ENCODE results near the gene TLX2.

The TLX2 gene

DNA sequence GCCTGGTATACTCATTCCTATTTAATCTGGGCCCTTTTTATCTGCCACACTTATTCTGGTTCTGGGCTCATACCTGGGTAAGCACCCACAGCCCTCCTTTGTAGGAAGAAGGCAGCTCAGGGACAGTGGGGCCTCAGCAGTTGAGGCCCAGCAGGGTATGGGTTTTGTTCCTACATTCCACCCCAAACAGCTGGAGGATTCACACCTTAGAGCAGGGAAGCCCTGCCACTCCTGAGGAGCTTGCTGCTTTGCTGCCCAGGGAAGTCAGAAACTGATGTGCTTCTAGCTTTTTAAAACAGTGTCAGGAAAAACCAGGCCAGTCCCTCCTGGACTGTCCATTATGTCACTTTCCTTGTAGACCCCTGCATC is 13.7 kb upstream of the TLX2 start:
- Histone ChIP-seq H3K9me3 (ENCODE audit: low read length) (peaks cover 2% of the 10 kb centered on the region), H3K4me3 (ENCODE audit: low read length) (no peak overlapping the region), H2AFZ (ENCODE audit: low read depth, low read length) (no peak overlapping the region), H3K36me3 (ENCODE audit: insufficient read depth, low read length) (peaks cover 9% of the 10 kb centered on the region), H3K4me1 (ENCODE audit: insufficient read depth, low read length) (peaks cover 24% of the 10 kb centered on the region), H3K27me3 (ENCODE audit: insufficient read depth, low read length) (peaks cover 84% of the 10 kb centered on the region)

GRCh38 chr2:74501335-74502071 is 12.7 kb upstream of the TLX2 start:
- H3K4me1 ChIP-seq (ENCODE audit: insufficient read depth, low read length): peaks cover 30% of the 10 kb centered on the region
- peaks cover 13% of the 10 kb centered on the region for H3K36me3 ChIP-seq (ENCODE audit: insufficient read depth, low read length)
- no peak overlapping the region for H3K4me3 ChIP-seq (ENCODE audit: low read length)
- H2AFZ ChIP-seq (ENCODE audit: low read depth, low read length): no peak overlapping the region
- peaks cover 2% of the 10 kb centered on the region for H3K9me3 ChIP-seq (ENCODE audit: low read length)
- peaks cover 79% of the 10 kb centered on the region for H3K27me3 ChIP-seq (ENCODE audit: insufficient read depth, low read length)

DNA sequence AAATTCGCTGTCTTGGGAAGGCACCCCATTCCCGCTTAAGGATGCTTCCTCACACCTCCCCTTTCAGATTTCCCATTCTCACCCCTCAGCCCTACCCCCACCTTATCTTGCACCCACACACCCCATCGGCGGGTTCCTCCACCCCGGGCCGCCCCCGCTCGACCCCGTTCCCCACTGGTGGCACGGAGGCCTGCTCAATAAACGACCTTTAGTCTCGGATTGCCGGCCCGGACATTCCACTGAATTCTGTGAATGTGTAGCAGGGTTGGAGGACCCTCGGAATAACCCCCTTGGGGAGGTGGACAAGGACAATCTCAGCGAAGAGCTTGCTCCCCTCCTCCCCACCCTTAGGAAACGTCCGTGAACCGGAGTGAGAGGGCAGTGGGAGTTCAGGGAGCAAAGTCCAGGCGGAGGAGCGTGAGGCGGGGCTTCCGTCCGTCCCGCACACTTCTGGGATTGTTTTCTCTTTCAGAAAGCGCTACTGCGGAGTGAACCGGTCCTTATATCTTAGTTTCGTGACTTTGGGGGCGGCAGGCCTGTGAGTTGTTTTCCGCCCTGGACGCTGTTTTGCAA is 12.0 kb upstream of the TLX2 start:
- peaks cover 34% of the 10 kb centered on the region for H3K4me1 ChIP-seq (ENCODE audit: insufficient read depth, low read length)
- H3K4me3 ChIP-seq (ENCODE audit: low read length): no peak overlapping the region
- peaks cover 72% of the 10 kb centered on the region for H3K27me3 ChIP-seq (ENCODE audit: insufficient read depth, low read length)
- H3K9me3 ChIP-seq (ENCODE audit: low read length): peaks cover 2% of the 10 kb centered on the region
- peaks cover 13% of the 10 kb centered on the region for H3K36me3 ChIP-seq (ENCODE audit: insufficient read depth, low read length)
- no peak overlapping the region for H2AFZ ChIP-seq (ENCODE audit: low read depth, low read length)

GRCh38 chr2:74502720-74503505 is 11.3 kb upstream of the TLX2 start:
- Histone ChIP-seq H3K36me3 (ENCODE audit: insufficient read depth, low read length) (peaks cover 13% of the 10 kb centered on the region), H2AFZ (ENCODE audit: low read depth, low read length) (no peak overlapping the region), H3K4me1 (ENCODE audit: insufficient read depth, low read length) (peaks cover 30% of the 10 kb centered on the region), H3K27me3 (ENCODE audit: insufficient read depth, low read length) (peaks cover 65% of the 10 kb centered on the region), H3K4me3 (ENCODE audit: low read length) (no peak overlapping the region), H3K9me3 (ENCODE audit: low read length) (peaks cover 2% of the 10 kb centered on the region)

GRCh38 chr2:74503506-74504475 is 10.5 kb upstream of the TLX2 start:
- Histone ChIP-seq H2AFZ (ENCODE audit: low read depth, low read length) (no peak overlapping the region), H3K9me3 (ENCODE audit: low read length) (peaks cover 2% of the 10 kb centered on the region), H3K4me1 (ENCODE audit: insufficient read depth, low read length) (peaks cover 21% of the 10 kb centered on the region), H3K36me3 (ENCODE audit: insufficient read depth, low read length) (peaks cover 13% of the 10 kb centered on the region), H3K27me3 (ENCODE audit: insufficient read depth, low read length) (peaks cover 57% of the 10 kb centered on the region), H3K4me3 (ENCODE audit: low read length) (no peak overlapping the region)

- peaks cover 13% of the 10 kb centered on the region for H3K36me3 ChIP-seq (ENCODE audit: insufficient read depth, low read length)
- H3K4me1 ChIP-seq (ENCODE audit: insufficient read depth, low read length): peaks cover 13% of the 10 kb centered on the region
- peaks cover 2% of the 10 kb centered on the region for H3K9me3 ChIP-seq (ENCODE audit: low read length)
- no peak overlapping the region for H2AFZ ChIP-seq (ENCODE audit: low read depth, low read length)
- H3K4me3 ChIP-seq (ENCODE audit: low read length): no peak overlapping the region
- peaks cover 50% of the 10 kb centered on the region for H3K27me3 ChIP-seq (ENCODE audit: insufficient read depth, low read length)
Measured at GRCh38 chr2:74504591-74504990, 9.7 kb upstream of the TLX2 start.

GRCh38 chr2:74505448-74506246 is 8.6 kb upstream of the TLX2 start:
- Histone ChIP-seq H3K36me3 (ENCODE audit: insufficient read depth, low read length) (peaks cover 13% of the 10 kb centered on the region), H2AFZ (ENCODE audit: low read depth, low read length) (no peak overlapping the region), H3K4me3 (ENCODE audit: low read length) (no peak overlapping the region), H3K27me3 (ENCODE audit: insufficient read depth, low read length) (peaks cover 50% of the 10 kb centered on the region), H3K4me1 (ENCODE audit: insufficient read depth, low read length) (peaks cover 10% of the 10 kb centered on the region), H3K9me3 (ENCODE audit: low read length) (peaks cover 2% of the 10 kb centered on the region)

GRCh38 chr2:74507145-74507925 is 6.9 kb upstream of the TLX2 start, which contains the start of gene PCGF1:
Gene PCGF1, minus strand, starts transcription at chr2:74507695. Its CDS starts 27 bp downstream, at chr2:74507668.
- Histone ChIP-seq H3K4me1 (ENCODE audit: insufficient read depth, low read length) (peaks cover 10% of the 10 kb centered on the region), H3K27me3 (ENCODE audit: insufficient read depth, low read length) (peaks cover 47% of the 10 kb centered on the region), H2AFZ (ENCODE audit: low read depth, low read length) (peak within 1 kb of the TSS; percentile 96), H3K36me3 (ENCODE audit: insufficient read depth, low read length) (peaks cover 13% of the 10 kb centered on the region), H3K4me3 (ENCODE audit: low read length) (peak within 1 kb of the TSS; percentile 61), H3K9me3 (ENCODE audit: low read length) (peaks cover 2% of the 10 kb centered on the region)

- Histone ChIP-seq H3K9me3 (ENCODE audit: low read length) (no peaks in the 10 kb centered on the region), H3K36me3 (ENCODE audit: insufficient read depth, low read length) (peaks cover 13% of the 10 kb centered on the region), H3K4me1 (ENCODE audit: insufficient read depth, low read length) (peaks cover 10% of the 10 kb centered on the region), H3K4me3 (ENCODE audit: low read length) (peak overlapping the region; percentile 61), H3K27me3 (ENCODE audit: insufficient read depth, low read length) (peaks cover 45% of the 10 kb centered on the region), H2AFZ (ENCODE audit: low read depth, low read length) (peak overlapping the region; percentile 96)
Measured at GRCh38 chr2:74507926-74508520, 6.2 kb upstream of the TLX2 start.

- Histone ChIP-seq H3K4me1 (ENCODE audit: insufficient read depth, low read length) (peaks cover 10% of the 10 kb centered on the region), H3K27me3 (ENCODE audit: insufficient read depth, low read length) (peaks cover 53% of the 10 kb centered on the region), H3K4me3 (ENCODE audit: low read length) (no peak overlapping the region), H3K36me3 (ENCODE audit: insufficient read depth, low read length) (peaks cover 7% of the 10 kb centered on the region), H2AFZ (ENCODE audit: low read depth, low read length) (no peak overlapping the region), H3K9me3 (ENCODE audit: low read length) (no peaks in the 10 kb centered on the region)
Measured at GRCh38 chr2:74510272-74510671, 4.0 kb upstream of the TLX2 start.
